HUES6 (cell line): Measurements from ENCODE around the gene SRPK1.
"Not testable (repeated sequence)": the region's sequence is repeated elsewhere in the genome, so short reads cannot be mapped to it uniquely, and the experiment has no call there.

ENCODE experiments used
- H3K27ac ChIP-seq: 2 replicates; pipeline ENCODE4 v1.7.0; 2013; ENCODE audit warnings: low read depth, mild to moderate bottlenecking, low read length, inconsistent platforms
- H3K27me3 ChIP-seq: 2 replicates; pipeline ENCODE4 v1.6.1; 2013; ENCODE audit warnings: low read length; ENCODE audit not compliant: control insufficient read depth, insufficient read depth
- H3K36me3 ChIP-seq: 2 replicates; pipeline ENCODE4 v1.6.1; 2013; ENCODE audit warnings: low read length; ENCODE audit not compliant: control insufficient read depth, insufficient read depth
- H3K4me1 ChIP-seq: 2 replicates; pipeline ENCODE4 v1.6.1; 2013; ENCODE audit warnings: low read length; ENCODE audit not compliant: control insufficient read depth, insufficient read depth
- H3K4me3 ChIP-seq: 2 replicates; pipeline ENCODE4 v1.5.1; 2013; ENCODE audit warnings: low read depth, low read length
- H3K9ac ChIP-seq: one replicate; pipeline ENCODE4 v1.6.1; 2013; ENCODE audit warnings: mild to moderate bottlenecking, low read length
- H3K9me3 ChIP-seq: 2 replicates; pipeline ENCODE4 v1.6.1; 2013; ENCODE audit warnings: low read depth, low read length; ENCODE audit not compliant: control insufficient read depth, insufficient read depth

The SRPK1 gene

GRCh38 chr6:35931873-35932272 lies 11.0 kb upstream of the SRPK1 start:
- H3K4me3 ChIP-seq, H3K9me3 ChIP-seq, H3K36me3 ChIP-seq, H3K9ac ChIP-seq, H3K27me3 ChIP-seq, H3K4me1 ChIP-seq, H3K27ac ChIP-seq: not testable (repeated sequence)

GRCh38 chr6:35931120-35931561 lies 10.2 kb upstream of the SRPK1 start:
- peak overlapping the region; percentile 65 for H3K9ac ChIP-seq
- H3K4me1 ChIP-seq: peaks cover 5% of the 10 kb centered on the region
- H3K36me3 ChIP-seq: no peaks in the 10 kb centered on the region
- H3K27ac ChIP-seq: no peak overlapping the region
- peak overlapping the region; percentile 61 for H3K4me3 ChIP-seq
- H3K9me3 ChIP-seq: no peaks in the 10 kb centered on the region
- H3K27me3 ChIP-seq: no peaks in the 10 kb centered on the region

- Histone ChIP-seq H3K9ac (no peak overlapping the region), H3K36me3 (no peaks in the 10 kb centered on the region), H3K9me3 (no peaks in the 10 kb centered on the region), H3K4me3 (no peak overlapping the region), H3K27ac (no peak overlapping the region), H3K27me3 (no peaks in the 10 kb centered on the region), H3K4me1 (peaks cover 5% of the 10 kb centered on the region)
Measured at GRCh38 chr6:35929601-35930000, 8.7 kb upstream of the SRPK1 start.

- Histone ChIP-seq H3K9me3 (no peaks in the 10 kb centered on the region), H3K27me3 (no peaks in the 10 kb centered on the region), H3K36me3 (no peaks in the 10 kb centered on the region), H3K27ac (no peak overlapping the region), H3K9ac (no peak overlapping the region), H3K4me1 (peaks cover 8% of the 10 kb centered on the region), H3K4me3 (no peak overlapping the region)
Measured at GRCh38 chr6:35926509-35927215, 5.8 kb upstream of the SRPK1 start.

- H3K9me3 ChIP-seq: no peaks in the 10 kb centered on the region
- no peak overlapping the region for H3K9ac ChIP-seq
- no peaks in the 10 kb centered on the region for H3K27me3 ChIP-seq
- H3K4me1 ChIP-seq: peaks cover 13% of the 10 kb centered on the region
- H3K36me3 ChIP-seq: no peaks in the 10 kb centered on the region
- H3K4me3 ChIP-seq: no peak overlapping the region
- H3K27ac ChIP-seq: no peak overlapping the region
Measured at GRCh38 chr6:35925961-35926360, 5.1 kb upstream of the SRPK1 start.

DNA sequence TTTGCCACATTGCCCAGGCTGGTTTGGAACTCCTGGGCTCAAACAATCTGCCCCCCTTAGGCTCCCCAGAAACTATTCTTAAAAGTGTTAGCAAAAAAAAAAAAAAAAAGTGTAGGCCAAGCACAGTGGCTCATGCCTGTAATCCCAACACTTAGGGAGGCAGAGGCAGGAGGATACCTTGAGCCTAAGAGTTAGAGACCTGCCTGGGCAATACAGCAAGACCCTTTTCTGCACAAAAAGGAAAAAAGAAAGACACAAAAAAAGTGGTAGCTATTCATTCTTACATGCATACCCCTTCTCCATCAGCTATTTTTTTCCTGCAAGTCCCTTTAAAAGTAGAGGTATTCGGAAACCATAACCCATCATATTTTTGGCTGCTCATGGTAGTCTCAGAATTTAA lies 3.2 kb upstream of the SRPK1 start:
- Histone ChIP-seq H3K27ac (no peak overlapping the region), H3K36me3 (0 out of 2 replicates have a peak, but pooled peaks cover 1% of the 10 kb centered on the region), H3K9me3 (no peaks in the 10 kb centered on the region), H3K9ac (no peak overlapping the region), H3K4me1 (peaks cover 8% of the 10 kb centered on the region; the same call in 1 of the 2 replicates), H3K4me3 (no peak overlapping the region), H3K27me3 (no peaks in the 10 kb centered on the region)

GRCh38 chr6:35922139-35922554 lies 1.2 kb upstream of the SRPK1 start:
- no peaks in the 10 kb centered on the region for H3K27me3 ChIP-seq
- 0 out of 2 replicates have a peak overlapping the region, but pooled peaks have one; percentile 23 for H3K4me3 ChIP-seq
- no peak overlapping the region for H3K27ac ChIP-seq
- H3K36me3 ChIP-seq: peaks cover 12% of the 10 kb centered on the region
- H3K9ac ChIP-seq: no peak overlapping the region
- peaks cover 22% of the 10 kb centered on the region for H3K4me1 ChIP-seq
- no peaks in the 10 kb centered on the region for H3K9me3 ChIP-seq

- Histone ChIP-seq H3K36me3 (peaks cover 30% of the 10 kb centered on the region), H3K27me3 (no peaks in the 10 kb centered on the region), H3K27ac (peak overlapping the region; percentile 15; the same call in 1 of the 2 replicates), H3K9me3 (no peaks in the 10 kb centered on the region), H3K4me3 (peak overlapping the region; percentile 79), H3K4me1 (peaks cover 22% of the 10 kb centered on the region), H3K9ac (peak overlapping the region; percentile 84)
Measured at GRCh38 chr6:35919827-35920751, 809 bp downstream of the SRPK1 start.

DNA sequence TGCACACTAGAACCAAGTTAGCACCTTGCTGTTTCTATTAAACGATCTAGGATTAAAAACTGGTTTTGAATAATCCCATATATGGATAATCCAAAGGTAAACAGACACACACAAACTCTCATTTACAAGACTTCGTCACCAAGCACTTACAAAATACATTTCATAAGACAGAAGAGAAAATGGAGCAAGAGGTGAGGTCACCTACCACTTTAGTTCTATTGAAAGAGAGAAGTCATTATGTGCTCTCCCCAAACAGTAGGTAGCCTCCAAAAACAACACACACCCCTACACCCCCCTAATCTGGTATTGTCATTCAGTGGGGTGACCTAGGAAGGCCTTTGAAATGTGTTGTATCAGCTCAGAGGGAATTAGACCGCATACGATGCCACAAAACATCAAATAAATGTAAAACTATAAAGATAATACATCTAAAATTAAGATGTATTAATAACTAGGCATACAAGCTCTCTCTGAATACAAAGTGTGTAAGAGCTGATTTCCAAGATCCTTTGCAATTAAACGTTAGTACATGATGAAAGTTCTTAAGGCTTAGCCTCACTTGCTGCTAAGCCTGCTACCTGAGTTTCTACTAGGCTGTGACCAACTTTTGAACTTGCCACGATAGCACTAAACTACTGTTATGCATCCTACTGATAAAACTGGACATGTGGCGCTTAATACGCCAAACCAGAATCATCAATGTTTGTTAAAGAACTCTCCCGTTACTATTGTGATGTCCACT lies 1.6 kb downstream of the SRPK1 start:
- Histone ChIP-seq H3K27ac (peak overlapping the region; percentile 15; the same call in 1 of the 2 replicates), H3K9me3 (no peaks in the 10 kb centered on the region), H3K27me3 (no peaks in the 10 kb centered on the region), H3K4me3 (peak overlapping the region; percentile 79), H3K9ac (peak overlapping the region; percentile 84), H3K4me1 (peaks cover 22% of the 10 kb centered on the region), H3K36me3 (peaks cover 36% of the 10 kb centered on the region)

- not testable (repeated sequence) for H3K4me3 ChIP-seq
- H3K36me3 ChIP-seq: peaks cover 54% of the 10 kb centered on the region
Measured at GRCh38 chr6:35916893-35917292, 4.0 kb downstream of the SRPK1 start.

More at GRCh38 chr6:35916893-35917292, 4.0 kb downstream of the SRPK1 start:
- H3K4me1 ChIP-seq: peaks cover 19% of the 10 kb centered on the region
- not testable (repeated sequence) for H3K9ac ChIP-seq, H3K27me3 ChIP-seq, H3K9me3 ChIP-seq, H3K27ac ChIP-seq
